ENCODE data around the gene RTCA.

GRCh38 chr1:100328133-100328532, 62.1 kb downstream of the RTCA start:
- TF ChIP-seq, protein P1, sequence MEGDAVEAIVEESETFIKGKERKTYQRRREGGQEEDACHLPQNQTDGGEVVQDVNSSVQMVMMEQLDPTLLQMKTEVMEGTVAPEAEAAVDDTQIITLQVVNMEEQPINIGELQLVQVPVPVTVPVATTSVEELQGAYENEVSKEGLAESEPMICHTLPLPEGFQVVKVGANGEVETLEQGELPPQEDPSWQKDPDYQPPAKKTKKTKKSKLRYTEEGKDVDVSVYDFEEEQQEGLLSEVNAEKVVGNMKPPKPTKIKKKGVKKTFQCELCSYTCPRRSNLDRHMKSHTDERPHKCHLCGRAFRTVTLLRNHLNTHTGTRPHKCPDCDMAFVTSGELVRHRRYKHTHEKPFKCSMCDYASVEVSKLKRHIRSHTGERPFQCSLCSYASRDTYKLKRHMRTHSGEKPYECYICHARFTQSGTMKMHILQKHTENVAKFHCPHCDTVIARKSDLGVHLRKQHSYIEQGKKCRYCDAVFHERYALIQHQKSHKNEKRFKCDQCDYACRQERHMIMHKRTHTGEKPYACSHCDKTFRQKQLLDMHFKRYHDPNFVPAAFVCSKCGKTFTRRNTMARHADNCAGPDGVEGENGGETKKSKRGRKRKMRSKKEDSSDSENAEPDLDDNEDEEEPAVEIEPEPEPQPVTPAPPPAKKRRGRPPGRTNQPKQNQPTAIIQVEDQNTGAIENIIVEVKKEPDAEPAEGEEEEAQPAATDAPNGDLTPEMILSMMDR (IDR thresholded peaks at IDR 0.05) = no peak
- no peak for TF ChIP-seq POLR2AphosphoS5 (IDR thresholded peaks at IDR 0.05)
- no peak for TF ChIP-seq EP300 (IDR thresholded peaks at IDR 0.05; ENCODE audit: low read depth)
